GM21786 (cell line): ENCODE results near the gene TNIP2.

Experiments used
- ATAC-seq: cut with Tn5 transposase; IDR thresholded peaks from one replicate; pipeline ENCODE4 v1.9.1; 2021; ENCODE audit not compliant: unreplicated experiment

The TNIP2 gene

GRCh38 chr4:2755821-2756690, at the start of gene TNIP2:
TSS of gene TNIP2 (minus strand) at chr4:2756336. CDS start at chr4:2756289, 47 bp downstream.
- peak; percentile 56 for ATAC-seq

GRCh38 chr4:2804973-2805501, 48.9 kb upstream of the TNIP2 start:
- no peak for ATAC-seq

GRCh38 chr4:2804449-2804972, 48.4 kb upstream of the TNIP2 start:
- ATAC-seq: no peak

- no peak for ATAC-seq
Measured at GRCh38 chr4:2803624-2804448, 47.7 kb upstream of the TNIP2 start.

GRCh38 chr4:2802618-2803531, 46.7 kb upstream of the TNIP2 start:
- no peak for ATAC-seq

GRCh38 chr4:2800691-2801596, 44.8 kb upstream of the TNIP2 start:
- no peak for ATAC-seq

GRCh38 chr4:2799971-2800690, 44.0 kb upstream of the TNIP2 start:
- no peak for ATAC-seq

- ATAC-seq: no peak
Measured at GRCh38 chr4:2799224-2799911, 43.2 kb upstream of the TNIP2 start.

- peak; percentile 45 for ATAC-seq
Measured at GRCh38 chr4:2798399-2799223, 42.5 kb upstream of the TNIP2 start.

GRCh38 chr4:2797545-2798305, 41.6 kb upstream of the TNIP2 start:
- ATAC-seq: no peak

- no peak for ATAC-seq
Measured at GRCh38 chr4:2796849-2797544, 40.9 kb upstream of the TNIP2 start.

GRCh38 chr4:2795893-2796848, 40.0 kb upstream of the TNIP2 start:
- no peak for ATAC-seq

- no peak for ATAC-seq
Measured at GRCh38 chr4:2795300-2795892, 39.3 kb upstream of the TNIP2 start.

GRCh38 chr4:2794486-2795299, 38.6 kb upstream of the TNIP2 start:
- ATAC-seq: no peak
